H9 (cell line): Measurements from ENCODE around the gene CELF4. TPM values are rescaled to one million over a fixed set of nuclear protein-coding genes. Genes with fewer than 3 reads are reported as not detected.
A peak's percentile ranks its signal among the peaks of the same experiment; 100 is the strongest.

Experiments used
- DNase-seq: peaks from one replicate; pipeline ENCODE4 v3.0.0-alpha.2; 2017
- H2AFZ ChIP-seq: one replicate; pipeline ENCODE4 v1.6.1; 2013; ENCODE audit warnings: mild to moderate bottlenecking, low read length, control low read depth, moderate library complexity
- H2AK5ac ChIP-seq: 2 replicates; pipeline ENCODE4 v1.6.1; 2013; ENCODE audit warnings: low read length, control low read depth, mixed read lengths; ENCODE audit not compliant: insufficient read length
- H2BK120ac ChIP-seq: one replicate; pipeline ENCODE4 v1.6.1; 2013; ENCODE audit warnings: low read depth, mild to moderate bottlenecking, low read length, control low read depth, inconsistent platforms; ENCODE audit not compliant: poor library complexity, severe bottlenecking
- H2BK12ac ChIP-seq: 2 replicates; pipeline ENCODE4 v1.6.1; 2013; ENCODE audit warnings: low read length, control low read depth, mixed read lengths, low read depth; ENCODE audit not compliant: insufficient read length
- H2BK15ac ChIP-seq: 2 replicates; pipeline ENCODE4 v1.6.1; 2013; ENCODE audit warnings: low read depth, low read length, control low read depth
- H2BK20ac ChIP-seq: one replicate; pipeline ENCODE4 v1.6.1; 2013; ENCODE audit warnings: low read depth, mild to moderate bottlenecking, low read length, control low read depth, inconsistent platforms; ENCODE audit not compliant: poor library complexity, severe bottlenecking
- H2BK5ac ChIP-seq: 2 replicates; pipeline ENCODE4 v1.6.1; 2013; ENCODE audit warnings: low read length, control low read depth, mixed read lengths; ENCODE audit not compliant: insufficient read length
- H3K14ac ChIP-seq: 2 replicates; pipeline ENCODE4 v1.6.1; 2013; ENCODE audit warnings: low read length, control low read depth; ENCODE audit not compliant: insufficient read depth
- H3K18ac ChIP-seq: 2 replicates; pipeline ENCODE4 v1.6.1; 2013; ENCODE audit warnings: low read depth, mild to moderate bottlenecking, mixed read lengths, low read length, control low read depth; ENCODE audit not compliant: insufficient read length
- H3K23ac ChIP-seq: 2 replicates; pipeline ENCODE4 v1.6.1; 2013; ENCODE audit warnings: low read length, control low read depth, mixed read lengths, low read depth; ENCODE audit not compliant: insufficient read length
- H3K23me2 ChIP-seq: 2 replicates; pipeline ENCODE4 v1.6.1; 2013; ENCODE audit warnings: low read depth, mild to moderate bottlenecking, mixed read lengths, low read length, control low read depth; ENCODE audit not compliant: insufficient read length, poor library complexity, severe bottlenecking
- H3K27ac ChIP-seq: 2 replicates; pipeline ENCODE4 v1.5.1; 2013; ENCODE audit warnings: low read length, control low read depth, mixed read lengths, low read depth; ENCODE audit not compliant: insufficient read length
- H3K27me3 ChIP-seq: 2 replicates; pipeline ENCODE4 v1.6.1; 2013; ENCODE audit warnings: low read length, control low read depth, inconsistent platforms; ENCODE audit not compliant: insufficient read depth
- H3K4ac ChIP-seq: 2 replicates; pipeline ENCODE4 v1.6.1; 2013; ENCODE audit warnings: low read depth, mild to moderate bottlenecking, control low read depth, inconsistent platforms, low read length, moderate library complexity
- H3K4me1 ChIP-seq: 2 replicates; pipeline ENCODE4 v1.6.1; 2013; ENCODE audit warnings: low read length, control low read depth, inconsistent platforms; ENCODE audit not compliant: insufficient read depth
- H3K4me2 ChIP-seq: 2 replicates; pipeline ENCODE4 v1.6.1; 2013; ENCODE audit warnings: low read length, control low read depth, mixed read lengths; ENCODE audit not compliant: insufficient read length, insufficient read depth
- H3K56ac ChIP-seq: 2 replicates; pipeline ENCODE4 v1.6.1; 2013; ENCODE audit warnings: low read depth, mild to moderate bottlenecking, mixed read lengths, low read length, control low read depth; ENCODE audit not compliant: insufficient read length
- H3K79me1 ChIP-seq: 2 replicates; pipeline ENCODE4 v1.6.1; 2013; ENCODE audit warnings: low read depth, mild to moderate bottlenecking, moderate library complexity, low read length, control low read depth, inconsistent platforms; ENCODE audit not compliant: insufficient read depth, poor library complexity, severe bottlenecking
- H3K79me2 ChIP-seq: 2 replicates; pipeline ENCODE4 v1.6.1; 2013; ENCODE audit warnings: low read length, control low read depth, inconsistent platforms; ENCODE audit not compliant: insufficient read depth
- H3K9ac ChIP-seq: 2 replicates; pipeline ENCODE4 v1.6.1; 2013; ENCODE audit warnings: low read length, control low read depth, mixed read lengths; ENCODE audit not compliant: insufficient read length; ENCODE audit errors: extremely low read depth
- H3K9me3 ChIP-seq: one replicate; pipeline ENCODE4 v1.6.1; 2013; ENCODE audit warnings: low read depth, low read length, inconsistent platforms; ENCODE audit not compliant: control insufficient read depth
- H3T11ph ChIP-seq: one replicate; pipeline ENCODE4 v1.6.1; 2013; ENCODE audit warnings: mild to moderate bottlenecking, low read length, control low read depth, inconsistent platforms
- H4K20me1 ChIP-seq: one replicate; pipeline ENCODE4 v1.6.1; 2013; ENCODE audit not compliant: control insufficient read depth, insufficient read length, insufficient read depth
- H4K5ac ChIP-seq: 2 replicates; pipeline ENCODE4 v1.6.1; 2013; ENCODE audit warnings: low read depth, mild to moderate bottlenecking, mixed read lengths, low read length, control low read depth; ENCODE audit not compliant: insufficient read length
- H4K8ac ChIP-seq: replicated peaks from 2 replicates; pipeline ENCODE4 v1.6.1; 2013; ENCODE audit warnings: low read length, control low read depth, mixed read lengths, low read depth; ENCODE audit not compliant: insufficient read length
- H4K91ac ChIP-seq: 2 replicates; pipeline ENCODE4 v1.6.1; 2013; ENCODE audit warnings: low read depth, mild to moderate bottlenecking, moderate library complexity, mixed read lengths, low read length, control low read depth; ENCODE audit not compliant: insufficient read length
- H3K27ac Mint-ChIP-seq, 3 experiments: 2 replicates in 2 of 3; 3 replicates in 1 of 3; pipeline ENCODE4 v1.8.0; 2020 to 2021; ENCODE audit warnings: mixed read lengths in 3 of 3, mild to moderate bottlenecking in 1 of 3, moderate library complexity in 1 of 3
- H3K27me3 Mint-ChIP-seq: 2 replicates; pipeline ENCODE4 v1.8.0; 2021; ENCODE audit warnings: low read depth, mild to moderate bottlenecking, moderate library complexity, mixed read lengths
- H3K36me3 Mint-ChIP-seq, 3 experiments: 2 replicates in 2 of 3; 3 replicates in 1 of 3; pipeline ENCODE4 v1.8.0; 2020 to 2021; ENCODE audit warnings: low read depth in 3 of 3, mixed read lengths in 3 of 3; ENCODE audit not compliant: insufficient read depth in 1 of 3
- H3K4me1 Mint-ChIP-seq, 2 experiments: 2 replicates each; pipeline ENCODE4 v1.8.0; 2020; ENCODE audit warnings: mixed read lengths in 2 of 2
- H3K4me3 Mint-ChIP-seq, 2 experiments: 2 replicates in 1 of 2; 3 replicates in 1 of 2; pipeline ENCODE4 v1.8.0; 2020 to 2021; ENCODE audit warnings: mild to moderate bottlenecking in 2 of 2, mixed read lengths in 2 of 2, moderate library complexity in 1 of 2
- H3K9me3 Mint-ChIP-seq, 2 experiments: 2 replicates in 1 of 2; 3 replicates in 1 of 2; pipeline ENCODE4 v1.8.0; 2020; ENCODE audit warnings: mild to moderate bottlenecking in 2 of 2, mixed read lengths in 2 of 2, moderate library complexity in 1 of 2
- WGBS: extraction: QIAGEN DNeasy Blood & Tissue Kit; methylation state at CpG from one replicate; pipeline ENCODE4 v1.1.7; 2013; ENCODE audit warnings: missing lambda C conversion rate, low lambda C conversion rate, mixed read lengths; ENCODE audit not compliant: insufficient read length; ENCODE audit errors: extremely low coverage; 5-methylcytosine and 5-hydroxymethylcytosine counted together
- total RNA-seq: library from RNA; stranded (reverse); gene quantifications from 2 replicates; pipeline ENCODE4 v1.2.1, GENCODE V29; 2021
- TF ChIP-seq, protein P1 (sequence below): fragments of 200-600 bp; sonication (generic); conservative IDR thresholded peaks from 3 replicates; pipeline ENCODE4 v1.8.0; 2021; ENCODE audit warnings: antibody characterized with exemption, mild to moderate bottlenecking

CELF4 gene
- total RNA-seq, 1 experiment from 2014 or later, result 1.1 TPM

- peaks cover 47% of the 10 kb centered on the region for H3K27me3 Mint-ChIP-seq
- no peaks in the 10 kb centered on the region for H4K20me1 ChIP-seq
- H3K4ac ChIP-seq, result no peak overlapping the region
- H3K27me3 ChIP-seq, result peaks cover 6% of the 10 kb centered on the region; the same call in 1 of the 2 replicates
- no peak overlapping the region for H2BK5ac ChIP-seq
- TF ChIP-seq, protein P1, sequence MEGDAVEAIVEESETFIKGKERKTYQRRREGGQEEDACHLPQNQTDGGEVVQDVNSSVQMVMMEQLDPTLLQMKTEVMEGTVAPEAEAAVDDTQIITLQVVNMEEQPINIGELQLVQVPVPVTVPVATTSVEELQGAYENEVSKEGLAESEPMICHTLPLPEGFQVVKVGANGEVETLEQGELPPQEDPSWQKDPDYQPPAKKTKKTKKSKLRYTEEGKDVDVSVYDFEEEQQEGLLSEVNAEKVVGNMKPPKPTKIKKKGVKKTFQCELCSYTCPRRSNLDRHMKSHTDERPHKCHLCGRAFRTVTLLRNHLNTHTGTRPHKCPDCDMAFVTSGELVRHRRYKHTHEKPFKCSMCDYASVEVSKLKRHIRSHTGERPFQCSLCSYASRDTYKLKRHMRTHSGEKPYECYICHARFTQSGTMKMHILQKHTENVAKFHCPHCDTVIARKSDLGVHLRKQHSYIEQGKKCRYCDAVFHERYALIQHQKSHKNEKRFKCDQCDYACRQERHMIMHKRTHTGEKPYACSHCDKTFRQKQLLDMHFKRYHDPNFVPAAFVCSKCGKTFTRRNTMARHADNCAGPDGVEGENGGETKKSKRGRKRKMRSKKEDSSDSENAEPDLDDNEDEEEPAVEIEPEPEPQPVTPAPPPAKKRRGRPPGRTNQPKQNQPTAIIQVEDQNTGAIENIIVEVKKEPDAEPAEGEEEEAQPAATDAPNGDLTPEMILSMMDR, result no peak
- H2BK12ac ChIP-seq, result no peak overlapping the region
- H4K91ac ChIP-seq, result no peak overlapping the region
- H3K36me3 Mint-ChIP-seq, result no peaks in the 10 kb centered on the region; a peak in 1 of 7 replicates
- peak overlapping the region in 1 of 2 experiments; percentile 50; a peak in 2 of 5 replicates for H3K4me3 Mint-ChIP-seq
- H4K5ac ChIP-seq, result no peak overlapping the region
- no peak overlapping the region for H3K4me2 ChIP-seq
- no peaks in the 10 kb centered on the region for H3K23me2 ChIP-seq
- H3K79me1 ChIP-seq, result no peaks in the 10 kb centered on the region
- no peak overlapping the region for H3T11ph ChIP-seq
- no peaks in the 10 kb centered on the region for H3K9me3 ChIP-seq
- H3K9ac ChIP-seq, result no peak overlapping the region
- no peak overlapping the region for H2BK15ac ChIP-seq
- H3K4me1 ChIP-seq, result peaks cover 12% of the 10 kb centered on the region; the same call in 1 of the 2 replicates
- no peak overlapping the region for H2BK120ac ChIP-seq
- no peak overlapping the region for H3K18ac ChIP-seq
- H3K14ac ChIP-seq, result no peak overlapping the region
- H3K27ac ChIP-seq, result no peak overlapping the region
- H2AK5ac ChIP-seq, result no peak overlapping the region
- H4K8ac ChIP-seq, result no peak overlapping the region
- DNase-seq, result no peak
- peak overlapping the region in 2 of 3 experiments; percentile 24 to 90; a peak in 3 of 7 replicates for H3K27ac Mint-ChIP-seq
- no peak overlapping the region for H3K23ac ChIP-seq
- peaks cover 62 to 71% of the 10 kb centered on the region in 2 experiments for H3K4me1 Mint-ChIP-seq
- H3K79me2 ChIP-seq, result no peaks in the 10 kb centered on the region
- no peaks in the 10 kb centered on the region; a peak in 2 of 5 replicates for H3K9me3 Mint-ChIP-seq
- no CpG with 5 or more reads among the region's 3 CpGs for WGBS
- no peak overlapping the region for H2AFZ ChIP-seq
- no peak overlapping the region for H2BK20ac ChIP-seq
- H3K56ac ChIP-seq, result no peak overlapping the region
Measured at GRCh38 chr18:37489998-37490397, 75.6 kb downstream of the CELF4 start.
